Measurements from ENCODE around the gene SPATA46. TPM values are rescaled to one million over a fixed set of nuclear protein-coding genes. Genes with fewer than 3 reads are reported as not detected.

SPATA46 gene
- total and polyA plus RNA-seq, 9 of the 15 experiments (the other 6 are each of a cell fraction or from before 2014, with no cell fraction given): 0.04 to 0.11 TPM; not detected in 7

- TF ChIP-seq, protein P1, sequence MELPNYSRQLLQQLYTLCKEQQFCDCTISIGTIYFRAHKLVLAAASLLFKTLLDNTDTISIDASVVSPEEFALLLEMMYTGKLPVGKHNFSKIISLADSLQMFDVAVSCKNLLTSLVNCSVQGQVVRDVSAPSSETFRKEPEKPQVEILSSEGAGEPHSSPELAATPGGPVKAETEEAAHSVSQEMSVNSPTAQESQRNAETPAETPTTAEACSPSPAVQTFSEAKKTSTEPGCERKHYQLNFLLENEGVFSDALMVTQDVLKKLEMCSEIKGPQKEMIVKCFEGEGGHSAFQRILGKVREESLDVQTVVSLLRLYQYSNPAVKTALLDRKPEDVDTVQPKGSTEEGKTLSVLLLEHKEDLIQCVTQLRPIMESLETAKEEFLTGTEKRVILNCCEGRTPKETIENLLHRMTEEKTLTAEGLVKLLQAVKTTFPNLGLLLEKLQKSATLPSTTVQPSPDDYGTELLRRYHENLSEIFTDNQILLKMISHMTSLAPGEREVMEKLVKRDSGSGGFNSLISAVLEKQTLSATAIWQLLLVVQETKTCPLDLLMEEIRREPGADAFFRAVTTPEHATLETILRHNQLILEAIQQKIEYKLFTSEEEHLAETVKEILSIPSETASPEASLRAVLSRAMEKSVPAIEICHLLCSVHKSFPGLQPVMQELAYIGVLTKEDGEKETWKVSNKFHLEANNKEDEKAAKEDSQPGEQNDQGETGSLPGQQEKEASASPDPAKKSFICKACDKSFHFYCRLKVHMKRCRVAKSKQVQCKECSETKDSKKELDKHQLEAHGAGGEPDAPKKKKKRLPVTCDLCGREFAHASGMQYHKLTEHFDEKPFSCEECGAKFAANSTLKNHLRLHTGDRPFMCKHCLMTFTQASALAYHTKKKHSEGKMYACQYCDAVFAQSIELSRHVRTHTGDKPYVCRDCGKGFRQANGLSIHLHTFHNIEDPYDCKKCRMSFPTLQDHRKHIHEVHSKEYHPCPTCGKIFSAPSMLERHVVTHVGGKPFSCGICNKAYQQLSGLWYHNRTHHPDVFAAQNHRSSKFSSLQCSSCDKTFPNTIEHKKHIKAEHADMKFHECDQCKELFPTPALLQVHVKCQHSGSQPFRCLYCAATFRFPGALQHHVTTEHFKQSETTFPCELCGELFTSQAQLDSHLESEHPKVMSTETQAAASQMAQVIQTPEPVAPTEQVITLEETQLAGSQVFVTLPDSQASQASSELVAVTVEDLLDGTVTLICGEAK (IDR thresholded peaks at IDR 0.05): no peak
- TF ChIP-seq, protein P1 (CRISPR knock-in tag; IDR thresholded peaks at IDR 0.05): no peak
- TF ChIP-seq ZNF282 (CRISPR knock-in tag; IDR thresholded peaks at IDR 0.05): no peak
- no peak for TF ChIP-seq SUPT5H (IDR thresholded peaks at IDR 0.05)
- TF ChIP-seq ZNF668 (CRISPR knock-in tag; IDR thresholded peaks at IDR 0.05): no peak
- TF ChIP-seq LCOR (CRISPR knock-in tag; IDR thresholded peaks at IDR 0.05): no peak
- no peak for TF ChIP-seq RFX5 (IDR thresholded peaks at IDR 0.05; ENCODE audit: low read depth, low read length)
- TF ChIP-seq ZNF41 (CRISPR knock-in tag; conservative IDR thresholded peaks at IDR 0.05): no peak
- TF ChIP-seq, protein P2, sequence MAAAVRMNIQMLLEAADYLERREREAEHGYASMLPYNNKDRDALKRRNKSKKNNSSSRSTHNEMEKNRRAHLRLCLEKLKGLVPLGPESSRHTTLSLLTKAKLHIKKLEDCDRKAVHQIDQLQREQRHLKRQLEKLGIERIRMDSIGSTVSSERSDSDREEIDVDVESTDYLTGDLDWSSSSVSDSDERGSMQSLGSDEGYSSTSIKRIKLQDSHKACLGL (CRISPR knock-in tag; IDR thresholded peaks at IDR 0.05; ENCODE audit: borderline replicate concordance, poor library complexity, severe bottlenecking): no peak
- no peak for TF ChIP-seq RERE (CRISPR knock-in tag; IDR thresholded peaks at IDR 0.05; ENCODE audit: borderline replicate concordance)
- no peak for TF ChIP-seq HINFP (tag; conservative IDR thresholded peaks at IDR 0.05; ENCODE audit: low read depth)
- no peak for TF ChIP-seq ZC3H11A (IDR thresholded peaks at IDR 0.05; ENCODE audit: low read depth, low read length)
- TF ChIP-seq RHOXF2B (CRISPR knock-in tag; conservative IDR thresholded peaks at IDR 0.05): no peak
These were observed 15.3 kb downstream of the SPATA46 start (continued) for GRCh38 chr1:162361349-162361748.
